ENCODE results near the gene SNAI3.

The SNAI3 gene

GRCh38 chr16:88651276-88651988, 34.9 kb downstream of the SNAI3 start:
- DNase-seq (ENCODE audit: low read depth in 2 of 2): peak; percentile 71 to 76

- peak; percentile 76 to 81 for DNase-seq (ENCODE audit: low read depth in 2 of 2)
These were observed 35.5 kb downstream of the SNAI3 start, which contains the start of gene CYBA for GRCh38 chr16:88650749-88651275. CYBA (minus strand) TSS chr16:88651053; CDS start chr16:88651013, 40 bp downstream.

GRCh38 chr16:88649924-88650748, 36.2 kb downstream of the SNAI3 start:
- DNase-seq (ENCODE audit: low read depth in 2 of 2): no peak

GRCh38 chr16:88649195-88649923, 36.9 kb downstream of the SNAI3 start:
- no peak for DNase-seq (ENCODE audit: low read depth in 2 of 2)

- DNase-seq (ENCODE audit: low read depth in 2 of 2): no peak
These were observed 38.9 kb downstream of the SNAI3 start for GRCh38 chr16:88647178-88648070.

- DNase-seq (ENCODE audit: low read depth in 2 of 2): no peak
These were observed 39.8 kb downstream of the SNAI3 start for GRCh38 chr16:88646345-88647034.

GRCh38 chr16:88645941-88646340, 40.4 kb downstream of the SNAI3 start:
- no peak for DNase-seq (ENCODE audit: low read depth in 2 of 2)

GRCh38 chr16:88645455-88645854, 40.9 kb downstream of the SNAI3 start:
- no peak for DNase-seq (ENCODE audit: low read depth in 2 of 2)

- DNase-seq (ENCODE audit: low read depth in 2 of 2): no peak
These were observed 42.7 kb downstream of the SNAI3 start for GRCh38 chr16:88643644-88643932.

- no peak for DNase-seq (ENCODE audit: low read depth in 2 of 2)
These were observed 43.2 kb downstream of the SNAI3 start for GRCh38 chr16:88642881-88643643.

- no peak for DNase-seq (ENCODE audit: low read depth in 2 of 2)
These were observed 45.6 kb downstream of the SNAI3 start for GRCh38 chr16:88640498-88641247.

- no peak for DNase-seq (ENCODE audit: low read depth in 2 of 2)
These were observed 46.2 kb downstream of the SNAI3 start for GRCh38 chr16:88640039-88640495.

- no peak for DNase-seq (ENCODE audit: low read depth in 2 of 2)
These were observed 46.9 kb downstream of the SNAI3 start for GRCh38 chr16:88639231-88640038.

- DNase-seq (ENCODE audit: low read depth in 2 of 2): no peak
These were observed 47.7 kb downstream of the SNAI3 start, which contains the start of gene IL17C for GRCh38 chr16:88638323-88639230. IL17C (plus strand) TSS chr16:88638572; CDS start chr16:88638642, 70 bp downstream.

GRCh38 chr16:88636488-88637265, 49.6 kb downstream of the SNAI3 start:
- no peak for DNase-seq (ENCODE audit: low read depth in 2 of 2)

GRCh38 chr16:88635671-88636319, 50.5 kb downstream of the SNAI3 start:
- no peak for DNase-seq (ENCODE audit: low read depth in 2 of 2)

All from stimulated activated CD4-positive, alpha-beta T cell treated with anti-CD3 and anti-CD28 coated beads, Interleukin-4, amount 100 ng/mL, for 48 hours (primary cell).